22Rv1 (cell line): ENCODE data around the gene PAPPA2.
A peak's percentile ranks its signal among the peaks of the same experiment; 100 is the strongest.

Experiments used
- H3K27ac ChIP-seq: fragments of 450-650 bp; 2 replicates; pipeline ENCODE4 v1.5.1; 2017
- ZFX ChIP-seq: fragments of 450-650 bp; IDR thresholded peaks from 2 replicates; pipeline ENCODE4 v1.6.1; 2017; ENCODE audit warnings: antibody characterized with exemption, borderline replicate concordance
- TF ChIP-seq, protein P1 (sequence below): fragments of 450-650 bp; IDR thresholded peaks from 2 replicates; pipeline ENCODE4 v1.5.1; 2017; ENCODE audit warnings: mild to moderate bottlenecking

Gene PAPPA2

DNA sequence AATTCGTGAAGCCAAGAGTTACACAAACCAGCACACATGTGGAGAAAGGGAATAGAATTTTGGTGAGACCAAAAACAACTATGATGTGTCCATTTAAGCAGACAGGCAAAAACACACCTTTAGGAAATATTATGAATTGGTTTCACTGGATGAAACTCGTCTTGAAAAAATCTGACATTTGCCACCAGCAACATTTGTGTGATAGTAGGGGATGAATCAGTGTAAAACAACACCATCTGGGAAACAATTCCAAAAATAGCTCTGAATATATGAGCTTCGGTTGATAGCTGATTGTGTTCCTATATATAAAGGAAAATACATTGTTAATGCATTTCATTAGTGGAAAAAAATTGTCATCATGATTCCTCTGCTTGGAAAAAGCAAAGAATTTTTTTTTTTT is 327.8 kb downstream of the PAPPA2 start:
- H3K27ac ChIP-seq, result no peak overlapping the region
- TF ChIP-seq ZFX, result no peak
- TF ChIP-seq, protein P1, sequence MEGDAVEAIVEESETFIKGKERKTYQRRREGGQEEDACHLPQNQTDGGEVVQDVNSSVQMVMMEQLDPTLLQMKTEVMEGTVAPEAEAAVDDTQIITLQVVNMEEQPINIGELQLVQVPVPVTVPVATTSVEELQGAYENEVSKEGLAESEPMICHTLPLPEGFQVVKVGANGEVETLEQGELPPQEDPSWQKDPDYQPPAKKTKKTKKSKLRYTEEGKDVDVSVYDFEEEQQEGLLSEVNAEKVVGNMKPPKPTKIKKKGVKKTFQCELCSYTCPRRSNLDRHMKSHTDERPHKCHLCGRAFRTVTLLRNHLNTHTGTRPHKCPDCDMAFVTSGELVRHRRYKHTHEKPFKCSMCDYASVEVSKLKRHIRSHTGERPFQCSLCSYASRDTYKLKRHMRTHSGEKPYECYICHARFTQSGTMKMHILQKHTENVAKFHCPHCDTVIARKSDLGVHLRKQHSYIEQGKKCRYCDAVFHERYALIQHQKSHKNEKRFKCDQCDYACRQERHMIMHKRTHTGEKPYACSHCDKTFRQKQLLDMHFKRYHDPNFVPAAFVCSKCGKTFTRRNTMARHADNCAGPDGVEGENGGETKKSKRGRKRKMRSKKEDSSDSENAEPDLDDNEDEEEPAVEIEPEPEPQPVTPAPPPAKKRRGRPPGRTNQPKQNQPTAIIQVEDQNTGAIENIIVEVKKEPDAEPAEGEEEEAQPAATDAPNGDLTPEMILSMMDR, result no peak

- H3K27ac ChIP-seq, result no peak overlapping the region
- TF ChIP-seq ZFX, result no peak
- TF ChIP-seq, protein P1, result no peak
These were observed 328.9 kb downstream of the PAPPA2 start for GRCh38 chr1:176791906-176792305.

GRCh38 chr1:176794897-176795508 is 332.0 kb downstream of the PAPPA2 start:
- TF ChIP-seq, protein P1, result no peak
- no peak for TF ChIP-seq ZFX

GRCh38 chr1:176795929-176796328 is 333.0 kb downstream of the PAPPA2 start:
- H3K27ac ChIP-seq, result no peak overlapping the region
- TF ChIP-seq, protein P1, result no peak
- TF ChIP-seq ZFX, result no peak

More at GRCh38 chr1:176794897-176795508, 332.0 kb downstream of the PAPPA2 start:
- H3K27ac ChIP-seq, result no peak overlapping the region

DNA sequence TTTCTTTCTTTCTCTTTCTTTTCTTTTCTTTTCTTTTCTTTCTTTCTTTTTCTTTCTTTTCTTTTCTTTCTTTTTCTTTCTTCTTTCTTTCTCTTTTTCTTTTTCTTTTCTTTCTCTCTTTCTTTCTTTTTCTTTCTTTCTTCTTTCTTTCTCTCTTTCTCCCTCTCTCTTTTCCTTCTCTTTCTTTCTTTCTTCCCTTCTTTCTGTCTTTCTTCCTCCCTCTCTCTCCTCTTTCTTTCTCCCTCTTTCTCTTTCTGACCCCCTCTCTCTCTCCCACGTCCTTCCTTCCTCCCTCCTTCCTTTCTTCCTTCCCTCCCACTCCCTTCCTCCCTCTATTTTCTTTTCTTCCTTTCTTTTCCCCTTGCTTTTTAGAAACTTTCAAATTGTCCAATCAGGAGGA is 333.6 kb downstream of the PAPPA2 start:
- TF ChIP-seq, protein P1, result no peak
- TF ChIP-seq ZFX, result no peak
- H3K27ac ChIP-seq, result no peak overlapping the region

DNA sequence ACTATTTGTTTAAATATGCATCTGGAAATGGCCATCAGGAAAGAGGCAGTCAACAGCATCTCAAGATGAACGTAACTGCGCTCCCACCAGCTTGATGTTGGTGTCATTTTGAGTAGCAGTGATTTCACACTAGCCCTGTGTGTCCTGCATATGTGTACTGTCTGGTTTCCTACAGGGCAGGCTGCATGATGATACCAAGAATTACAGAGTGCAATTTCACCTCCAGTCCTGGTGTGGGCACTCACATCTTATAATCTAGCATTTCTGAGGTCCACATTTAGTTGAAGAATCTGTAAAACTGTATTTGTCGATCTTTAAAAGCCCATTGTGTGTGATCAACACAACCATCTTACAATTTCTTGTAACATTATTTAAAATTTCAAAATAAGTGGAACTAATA is 336.4 kb downstream of the PAPPA2 start:
- no peak overlapping the region for H3K27ac ChIP-seq
- TF ChIP-seq ZFX, result no peak
- TF ChIP-seq, protein P1, result 0 out of 2 replicates have a peak, but pooled peaks have one; percentile 26

DNA sequence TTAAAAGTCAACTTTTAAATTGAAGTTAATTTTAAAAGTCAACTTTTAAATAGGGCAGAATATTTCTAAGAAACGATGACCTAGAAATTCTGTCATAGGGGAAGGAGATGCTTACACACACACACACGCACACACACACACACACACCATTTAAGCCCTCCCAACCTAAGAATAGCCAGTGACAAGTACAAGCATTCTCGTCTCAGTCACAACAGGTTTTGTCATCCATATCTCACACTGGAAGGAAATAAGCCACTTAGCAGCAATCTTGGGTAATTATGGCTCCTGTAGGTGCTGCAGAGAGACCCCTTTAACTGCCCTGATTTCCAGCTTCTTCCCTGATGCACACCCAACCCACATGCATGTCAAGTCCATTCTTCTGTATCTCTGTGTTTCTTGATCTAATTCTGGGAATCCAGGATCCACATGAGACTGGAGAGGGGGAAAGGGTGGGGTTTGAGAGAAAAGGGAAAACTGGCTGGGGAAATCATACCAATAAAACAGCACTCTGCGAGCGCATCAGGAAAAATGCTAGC is 338.1 kb downstream of the PAPPA2 start:
- H3K27ac ChIP-seq, result no peak overlapping the region
- no peak for TF ChIP-seq ZFX
- TF ChIP-seq, protein P1, result no peak
